ENCODE measurements around the gene MRGPRD. TPM values are rescaled to one million over a fixed set of nuclear protein-coding genes. Genes with fewer than 3 reads are reported as not detected.
A peak's percentile ranks its signal among the peaks of the same experiment; 100 is the strongest.

Gene MRGPRD, protein sequence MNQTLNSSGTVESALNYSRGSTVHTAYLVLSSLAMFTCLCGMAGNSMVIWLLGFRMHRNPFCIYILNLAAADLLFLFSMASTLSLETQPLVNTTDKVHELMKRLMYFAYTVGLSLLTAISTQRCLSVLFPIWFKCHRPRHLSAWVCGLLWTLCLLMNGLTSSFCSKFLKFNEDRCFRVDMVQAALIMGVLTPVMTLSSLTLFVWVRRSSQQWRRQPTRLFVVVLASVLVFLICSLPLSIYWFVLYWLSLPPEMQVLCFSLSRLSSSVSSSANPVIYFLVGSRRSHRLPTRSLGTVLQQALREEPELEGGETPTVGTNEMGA
- polyA plus RNA-seq, result not detected

- Mint-ChIP-seq H3K9me3 (peaks cover 5 to 11% (median 8%) of the 10 kb centered on the region in 3 donors), H3K36me3 (peaks cover 4% of the 10 kb centered on the region), H3K4me1 (peaks cover 0 to 2% (median 0%) of the 10 kb centered on the region in 3 donors), H3K27me3 (peaks cover 7% of the 10 kb centered on the region), H3K4me3 (no peak within 1 kb of the TSS), H3K27ac (peak within 1 kb of the TSS in 1 of 3 donors; percentile 35)
Observed at GRCh38 chr11:68980776-68981065, at the start of gene MRGPRD. MRGPRD (minus strand) TSS chr11:68980986; CDS start chr11:68980986, 0 bp downstream.

GRCh38 chr11:69030301-69030700, 49.5 kb upstream of the MRGPRD start:
- Mint-ChIP-seq H3K9me3 (peaks cover 0 to 1% (median 0%) of the 10 kb centered on the region in 3 donors), H3K4me3 (no peak overlapping the region), H3K27me3 (peaks cover 3% of the 10 kb centered on the region), H3K27ac (no peak overlapping the region), H3K4me1 (peaks cover 0 to 1% (median 0%) of the 10 kb centered on the region in 3 donors), H3K36me3 (no peaks in the 10 kb centered on the region)

DNA sequence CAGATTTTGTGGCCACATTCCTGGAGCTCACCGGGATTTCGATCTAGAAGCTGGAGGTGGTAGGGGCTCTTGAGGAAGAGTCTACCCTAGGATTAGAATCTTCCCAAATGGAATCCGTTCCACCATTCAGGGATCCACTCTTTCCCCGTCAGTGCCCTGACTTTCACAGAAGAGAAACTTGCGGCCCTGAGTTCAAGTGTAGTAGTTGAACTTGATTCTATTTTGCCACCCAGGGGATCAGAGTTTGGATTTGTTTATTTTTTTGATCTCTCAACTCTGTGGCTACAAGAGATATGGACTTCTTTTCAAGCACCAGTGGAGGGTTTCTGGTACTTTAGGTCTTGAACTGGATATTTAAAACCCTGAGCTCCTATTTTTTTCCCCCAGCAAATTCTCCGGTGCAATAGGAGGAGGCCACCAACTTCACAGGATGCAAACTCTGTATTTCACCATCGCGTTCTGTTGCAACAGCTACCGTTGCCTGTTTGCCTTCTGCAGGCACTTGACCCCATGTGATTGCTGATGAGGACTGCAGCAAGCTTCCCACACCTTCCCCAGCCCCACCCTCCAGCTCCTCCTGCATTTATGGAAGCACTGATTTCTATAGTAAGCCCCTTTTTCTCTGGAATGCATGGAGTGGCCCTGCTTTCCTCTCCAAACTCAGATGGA, 47.1 kb upstream of the MRGPRD start:
- H3K36me3 Mint-ChIP-seq, result no peaks in the 10 kb centered on the region
- no peaks in the 10 kb centered on the region for H3K9me3 Mint-ChIP-seq
- H3K4me1 Mint-ChIP-seq, result peaks cover 0 to 1% (median 0%) of the 10 kb centered on the region in 3 donors
- peaks cover 2% of the 10 kb centered on the region for H3K27me3 Mint-ChIP-seq
- no peak overlapping the region for H3K27ac Mint-ChIP-seq
- no peak overlapping the region for H3K4me3 Mint-ChIP-seq

DNA sequence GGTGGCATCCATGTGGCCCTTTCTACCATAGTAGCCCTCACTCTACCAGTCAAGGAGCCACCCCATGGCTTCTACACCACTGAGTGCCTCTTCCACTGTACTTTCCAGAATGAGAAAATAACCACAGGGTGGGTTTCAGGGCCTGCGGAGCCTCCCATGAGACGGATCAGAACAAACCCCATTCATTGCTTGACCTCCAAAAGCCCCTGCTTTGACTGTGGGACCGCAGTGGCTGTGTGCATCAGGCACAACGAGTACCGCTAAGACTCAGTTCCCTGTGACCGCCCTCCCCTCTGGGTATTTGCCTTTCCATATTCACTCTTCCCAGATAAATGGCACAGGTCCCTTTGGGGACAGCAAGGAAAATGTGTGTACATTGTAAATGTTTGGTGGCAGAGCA, 43.7 kb upstream of the MRGPRD start:
- Mint-ChIP-seq H3K4me1 (no peaks in the 10 kb centered on the region), H3K9me3 (no peaks in the 10 kb centered on the region), H3K27ac (no peak overlapping the region), H3K36me3 (no peaks in the 10 kb centered on the region), H3K4me3 (no peak overlapping the region), H3K27me3 (peaks cover 2% of the 10 kb centered on the region)

- Mint-ChIP-seq H3K4me3 (no peak overlapping the region), H3K9me3 (no peaks in the 10 kb centered on the region), H3K4me1 (no peaks in the 10 kb centered on the region), H3K27ac (no peak overlapping the region), H3K27me3 (peaks cover 3% of the 10 kb centered on the region), H3K36me3 (no peaks in the 10 kb centered on the region)
Observed at GRCh38 chr11:69022260-69022659, 41.5 kb upstream of the MRGPRD start.

GRCh38 chr11:69018924-69019323, 38.1 kb upstream of the MRGPRD start:
- Mint-ChIP-seq H3K27ac (no peak overlapping the region), H3K36me3 (no peaks in the 10 kb centered on the region), H3K27me3 (peaks cover 6% of the 10 kb centered on the region), H3K9me3 (peaks cover 0 to 2% (median 0%) of the 10 kb centered on the region in 3 donors), H3K4me3 (no peak overlapping the region), H3K4me1 (no peaks in the 10 kb centered on the region)

GRCh38 chr11:69017951-69018350, 37.2 kb upstream of the MRGPRD start:
- peaks cover 9% of the 10 kb centered on the region for H3K27me3 Mint-ChIP-seq
- H3K4me3 Mint-ChIP-seq, result no peak overlapping the region
- H3K4me1 Mint-ChIP-seq, result no peaks in the 10 kb centered on the region
- peaks cover 0 to 2% (median 0%) of the 10 kb centered on the region in 3 donors for H3K9me3 Mint-ChIP-seq
- H3K27ac Mint-ChIP-seq, result no peak overlapping the region
- no peaks in the 10 kb centered on the region for H3K36me3 Mint-ChIP-seq

DNA sequence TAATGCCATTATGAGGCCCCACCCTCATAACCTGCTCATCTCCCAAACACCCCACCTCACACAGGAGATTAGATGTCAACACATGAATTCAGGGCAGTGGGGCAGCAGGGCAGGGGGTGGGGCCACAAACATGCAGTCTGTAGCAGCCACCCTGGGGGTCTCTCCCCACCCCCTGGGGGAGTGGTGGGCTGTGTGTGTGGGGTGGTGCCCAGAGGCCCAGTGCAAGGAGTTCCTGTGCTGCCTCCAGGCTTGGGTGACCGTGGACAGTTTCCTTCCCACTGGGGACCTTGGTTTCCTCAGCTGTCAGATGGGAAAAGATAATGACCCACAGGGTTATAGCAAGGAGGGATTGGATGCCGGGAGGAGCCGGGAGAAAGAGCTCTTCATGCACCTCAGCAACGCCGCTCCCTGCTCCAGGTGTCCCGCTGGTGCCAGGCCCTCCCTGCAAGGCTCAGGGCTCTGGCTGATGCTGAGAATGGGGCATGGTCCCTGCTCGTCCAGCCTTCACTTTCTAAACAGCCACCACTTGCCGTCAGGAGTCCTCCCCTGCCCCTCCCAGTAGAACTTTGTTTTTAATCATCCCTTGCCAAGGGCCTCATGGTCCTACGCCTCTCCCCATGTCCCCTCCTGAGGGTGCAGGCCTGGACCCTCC, 34.2 kb upstream of the MRGPRD start:
- H3K4me1 Mint-ChIP-seq, result no peaks in the 10 kb centered on the region
- no peak overlapping the region for H3K27ac Mint-ChIP-seq
- no peaks in the 10 kb centered on the region for H3K36me3 Mint-ChIP-seq

GRCh38 chr11:69014084-69014851, 33.5 kb upstream of the MRGPRD start:
- Mint-ChIP-seq H3K4me1 (no peaks in the 10 kb centered on the region), H3K36me3 (no peaks in the 10 kb centered on the region), H3K4me3 (no peak overlapping the region), H3K27ac (no peak overlapping the region), H3K9me3 (peaks cover 0 to 2% (median 0%) of the 10 kb centered on the region in 3 donors), H3K27me3 (peaks cover 22% of the 10 kb centered on the region)

More for the DNA sequence above, 34.2 kb upstream of the MRGPRD start:
- peaks cover 0 to 2% (median 0%) of the 10 kb centered on the region in 3 donors for H3K9me3 Mint-ChIP-seq
- H3K4me3 Mint-ChIP-seq, result peak overlapping the region in 1 of 4 donors; percentile 70
- H3K27me3 Mint-ChIP-seq, result peaks cover 21% of the 10 kb centered on the region

- Mint-ChIP-seq H3K36me3 (no peaks in the 10 kb centered on the region), H3K27me3 (peaks cover 26% of the 10 kb centered on the region), H3K4me3 (no peak within 1 kb of the TSS), H3K9me3 (peaks cover 0 to 2% (median 0%) of the 10 kb centered on the region in 3 donors), H3K27ac (no peak within 1 kb of the TSS), H3K4me1 (no peaks in the 10 kb centered on the region)
Observed at GRCh38 chr11:69013009-69013951, 32.5 kb upstream of the MRGPRD start, which contains the start of gene MRGPRF. MRGPRF (minus strand) TSS chr11:69013246; CDS start chr11:69009901, 3,345 bp downstream.

DNA sequence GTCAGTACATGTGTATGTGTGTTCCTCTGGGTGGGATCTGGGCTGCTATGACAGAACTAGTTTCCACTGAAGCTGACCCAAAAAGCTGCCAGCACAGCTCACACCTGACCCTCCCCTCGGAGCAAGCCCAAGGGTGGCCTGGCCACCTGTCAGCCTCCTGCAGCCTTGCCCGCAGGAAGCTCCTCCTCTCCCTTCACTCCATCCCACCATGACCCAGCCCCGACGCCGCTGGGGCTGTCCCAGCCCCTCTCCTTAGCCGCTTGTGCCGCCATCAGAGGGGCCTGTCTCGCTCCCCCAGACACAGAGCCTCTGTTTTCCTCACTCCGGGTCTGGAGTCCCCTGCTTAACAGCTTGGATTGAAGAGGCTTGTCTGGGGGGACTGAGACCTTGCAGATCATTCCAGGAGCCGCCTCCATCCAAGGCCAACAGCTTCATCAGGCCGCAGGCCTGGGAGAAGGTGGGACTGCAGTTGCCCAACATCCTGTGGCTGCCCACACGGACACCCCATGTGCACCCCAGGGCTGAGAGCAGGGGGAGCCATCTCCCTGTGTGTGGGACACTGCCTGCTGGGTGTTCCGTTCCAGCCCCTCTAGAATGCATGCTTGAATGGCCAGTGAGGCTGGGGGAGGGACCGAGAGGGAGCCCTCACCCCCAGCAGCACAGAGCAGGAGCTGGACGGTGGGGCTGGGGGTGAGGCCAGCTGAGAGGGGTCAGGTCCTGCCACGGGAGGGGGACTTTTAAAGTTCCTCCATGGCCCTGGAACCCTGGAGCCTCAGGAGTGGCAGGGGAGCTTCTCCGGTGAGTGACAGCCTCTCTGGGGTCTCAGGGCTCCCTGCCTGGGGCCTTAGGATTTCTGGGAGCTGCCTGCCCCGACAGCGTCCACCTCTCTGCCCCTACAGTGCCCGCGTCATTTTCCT, 31.6 kb upstream of the MRGPRD start:
- Mint-ChIP-seq H3K36me3 (no peaks in the 10 kb centered on the region), H3K9me3 (peaks cover 0 to 2% (median 0%) of the 10 kb centered on the region in 3 donors), H3K4me1 (no peaks in the 10 kb centered on the region), H3K27me3 (peaks cover 27% of the 10 kb centered on the region), H3K4me3 (peak overlapping the region in 2 of 4 donors; percentile 3 to 55), H3K27ac (no peak overlapping the region)

DNA sequence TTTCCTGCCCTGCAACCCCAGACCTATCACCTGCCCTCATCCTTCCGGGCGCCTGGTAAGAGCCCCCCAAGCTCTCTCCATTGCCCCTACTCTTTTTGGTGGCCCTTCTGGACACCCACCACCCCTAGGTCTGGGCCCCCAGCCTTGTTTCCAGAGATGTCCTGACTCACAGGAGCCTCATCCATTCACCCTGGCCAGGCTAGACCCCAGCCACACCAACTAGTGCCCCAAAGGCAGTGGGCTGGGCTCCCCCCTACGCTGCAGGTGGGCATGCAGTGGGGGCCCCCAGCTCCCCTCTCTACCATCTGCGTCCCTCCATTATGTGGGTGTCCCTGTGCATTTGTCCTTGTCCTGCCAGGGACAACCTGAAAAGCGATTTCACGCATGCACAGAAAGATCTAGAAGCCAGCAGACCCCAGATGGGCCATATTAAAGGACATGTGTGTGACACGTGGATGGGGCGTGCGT, 30.9 kb upstream of the MRGPRD start:
- Mint-ChIP-seq H3K4me3 (peak overlapping the region in 2 of 4 donors; percentile 3 to 55), H3K27me3 (peaks cover 27% of the 10 kb centered on the region), H3K9me3 (peaks cover 0 to 2% (median 0%) of the 10 kb centered on the region in 3 donors), H3K4me1 (no peaks in the 10 kb centered on the region), H3K36me3 (no peaks in the 10 kb centered on the region), H3K27ac (no peak overlapping the region)

All from IgD-negative memory B cell (primary cell).